WTC11 (cell line): ENCODE data around the gene FRMD4A.

ENCODE experiments used
- ARID4B ChIP-seq: sonication (generic); formaldehyde crosslinking; IDR thresholded peaks from 2 replicates; pipeline ENCODE4 v1.8.0; 2023; ENCODE audit warnings: missing genetic modification reagents, mild to moderate bottlenecking, borderline replicate concordance
- CTCF ChIP-seq: fragments of 200-600 bp; IDR thresholded peaks from 2 replicates; pipeline ENCODE4 v1.8.0; 2022; ENCODE audit warnings: antibody characterized with exemption
- E2F1 ChIP-seq: sonication (generic); formaldehyde crosslinking; IDR thresholded peaks from 2 replicates; pipeline ENCODE4 v1.8.0; 2022; ENCODE audit warnings: mild to moderate bottlenecking, missing genetic modification reagents
- E2F4 ChIP-seq: sonication (generic); formaldehyde crosslinking; IDR thresholded peaks from 2 replicates; pipeline ENCODE4 v1.8.1; 2022; ENCODE audit warnings: low read depth, mild to moderate bottlenecking, moderate library complexity, missing genetic modification reagents, borderline replicate concordance
- FOXK1 ChIP-seq: sonication (generic); formaldehyde crosslinking; IDR thresholded peaks from 2 replicates; pipeline ENCODE4 v1.8.0; 2022; ENCODE audit warnings: mild to moderate bottlenecking, moderate library complexity, missing genetic modification reagents
- IRF1 ChIP-seq: sonication (generic); formaldehyde crosslinking; IDR thresholded peaks from 2 replicates; pipeline ENCODE4 v1.8.0; 2023; ENCODE audit warnings: missing genetic modification reagents
- JUN ChIP-seq: sonication (generic); formaldehyde crosslinking; IDR thresholded peaks from 2 replicates; pipeline ENCODE4 v1.8.0; 2023; ENCODE audit warnings: mild to moderate bottlenecking, missing genetic modification reagents
- NR3C1 ChIP-seq: sonication (generic); formaldehyde crosslinking; conservative IDR thresholded peaks from 2 replicates; pipeline ENCODE4 v1.8.1; 2023; ENCODE audit warnings: low read depth, mild to moderate bottlenecking, missing genetic modification reagents
- PRDM15 ChIP-seq: sonication (generic); formaldehyde crosslinking; IDR thresholded peaks from 2 replicates; pipeline ENCODE4 v1.8.0; 2022; ENCODE audit warnings: missing genetic modification reagents
- SOX15 ChIP-seq: fragments of 250-450 bp; sonication (Bioruptor Pico); IDR thresholded peaks from 2 replicates; pipeline ENCODE4 v1.9.0; 2021; ENCODE audit warnings: mild to moderate bottlenecking
- SP1 ChIP-seq: sonication (generic); formaldehyde crosslinking; conservative IDR thresholded peaks from 2 replicates; pipeline ENCODE4 v1.8.1; 2022; ENCODE audit warnings: missing genetic modification reagents
- ZNF138 ChIP-seq: sonication (generic); formaldehyde crosslinking; conservative IDR thresholded peaks from 2 replicates; pipeline ENCODE4 v1.8.1; 2022; ENCODE audit warnings: mild to moderate bottlenecking, moderate library complexity, missing genetic modification reagents
- ZNF263 ChIP-seq: sonication (generic); formaldehyde crosslinking; IDR thresholded peaks from 2 replicates; pipeline ENCODE4 v1.8.1; 2022; ENCODE audit warnings: low read depth, mild to moderate bottlenecking, moderate library complexity, missing genetic modification reagents

- TF ChIP-seq CTCF: no peak
- no peak for TF ChIP-seq ZNF263
- no peak for TF ChIP-seq IRF1 (CRISPR knock-in tag)
- no peak for TF ChIP-seq E2F1 (CRISPR knock-in tag)
- no peak for TF ChIP-seq E2F4 (CRISPR knock-in tag)
- TF ChIP-seq ARID4B (CRISPR knock-in tag): no peak
- TF ChIP-seq JUN (CRISPR knock-in tag): no peak
- no peak for TF ChIP-seq SP1 (CRISPR knock-in tag)
- TF ChIP-seq PRDM15 (CRISPR knock-in tag): no peak
- TF ChIP-seq NR3C1: no peak
- no peak for TF ChIP-seq ZNF138 (CRISPR knock-in tag)
- TF ChIP-seq FOXK1 (CRISPR knock-in tag): no peak
- TF ChIP-seq SOX15: no peak
Measured at GRCh38 chr10:14153570-14154055, 177.1 kb downstream of the FRMD4A start.
